Stimulated activated effector memory CD8-positive, alpha-beta T cell treated with anti-CD3 and anti-CD28 coated beads, Interleukin-12 subunit alpha, Interleukin-12 subunit beta, amount 100 ng/mL, for 72 hours (primary cell): ENCODE data around the gene SLC5A7.

Source experiments
- ATAC-seq: fragments of 150-1000 bp; cut with Tn5 transposase; 2 replicates; pipeline ENCODE4 v1.10.0; 2021
- DNase-seq, 2 donors: peaks; one replicate each; pipeline ENCODE4 v3.0.0; 2021 to 2022; ENCODE audit warnings: low spot score in 2 of 2
- H3K27ac Mint-ChIP-seq: one replicate; pipeline ENCODE4 v1.8.0; 2022; ENCODE audit warnings: mild to moderate bottlenecking, mixed read lengths
- H3K36me3 Mint-ChIP-seq: one replicate; pipeline ENCODE4 v1.8.0; 2022; ENCODE audit warnings: mild to moderate bottlenecking, mixed read lengths
- H3K4me1 Mint-ChIP-seq: one replicate; pipeline ENCODE4 v1.8.0; 2022; ENCODE audit warnings: mixed read lengths
- H3K4me3 Mint-ChIP-seq: one replicate; pipeline ENCODE4 v1.8.0; 2022; ENCODE audit warnings: mild to moderate bottlenecking, mixed read lengths
- H3K9me3 Mint-ChIP-seq: one replicate; pipeline ENCODE4 v1.8.0; 2022; ENCODE audit warnings: mixed read lengths

Gene SLC5A7

DNA sequence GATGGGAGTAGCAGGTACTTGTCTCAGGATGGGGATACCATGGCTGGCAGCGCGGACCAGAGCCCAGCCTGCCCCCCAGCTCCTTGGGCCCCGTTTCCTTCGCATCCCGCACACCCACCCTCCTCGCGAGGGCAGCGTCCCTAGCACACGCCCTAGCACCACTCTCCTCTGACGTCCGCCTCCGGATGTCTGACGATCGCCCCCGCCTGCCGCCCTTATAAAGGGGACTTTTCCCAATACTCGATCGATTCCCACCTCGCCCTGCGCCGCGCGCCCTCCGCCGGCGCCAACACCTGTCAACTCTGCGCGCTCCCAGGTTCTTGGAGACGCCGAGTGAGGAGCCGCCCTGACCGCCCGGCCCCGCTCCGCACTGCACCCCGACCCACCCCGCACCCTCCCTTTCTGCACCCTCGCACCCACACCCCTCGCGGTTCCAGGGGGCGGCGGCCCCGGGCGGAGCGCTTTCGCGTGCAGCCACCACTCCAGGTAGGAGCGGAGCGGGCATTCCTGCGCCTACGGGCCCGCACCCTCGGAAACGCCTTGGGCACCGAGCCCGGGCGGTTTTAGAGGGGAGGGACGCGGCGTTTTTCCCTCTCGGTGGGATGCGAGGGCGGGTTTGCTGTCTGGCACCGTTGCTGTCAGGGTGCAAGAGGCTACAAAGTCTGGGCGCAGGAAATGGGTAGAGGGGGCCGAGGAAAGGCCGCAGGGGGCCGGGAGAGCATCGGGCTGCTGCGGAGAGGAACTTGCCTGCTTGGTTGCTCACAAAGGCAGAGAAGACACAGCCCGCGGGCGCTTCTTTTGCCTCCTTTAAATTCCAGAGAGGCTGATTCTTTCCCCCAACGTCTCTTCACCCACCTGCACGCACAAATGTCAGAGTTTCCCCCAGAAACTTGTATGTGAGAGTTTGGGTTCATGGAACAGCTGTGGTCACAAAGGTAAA, at the start of gene SLC5A7:
TSS of gene SLC5A7 (plus strand) at position 247 of the 940 bp plus-strand sequence. CDS start 1,632 bp downstream, outside the sequence.
- DNase-seq = no peak
- ATAC-seq = no peak
- H3K27ac Mint-ChIP-seq = no peak within 1 kb of the TSS
- H3K4me3 Mint-ChIP-seq = no peak within 1 kb of the TSS
- peaks cover 4% of the 10 kb centered on the region for H3K9me3 Mint-ChIP-seq
- H3K4me1 Mint-ChIP-seq = no peaks in the 10 kb centered on the region
- H3K36me3 Mint-ChIP-seq = no peaks in the 10 kb centered on the region

DNA sequence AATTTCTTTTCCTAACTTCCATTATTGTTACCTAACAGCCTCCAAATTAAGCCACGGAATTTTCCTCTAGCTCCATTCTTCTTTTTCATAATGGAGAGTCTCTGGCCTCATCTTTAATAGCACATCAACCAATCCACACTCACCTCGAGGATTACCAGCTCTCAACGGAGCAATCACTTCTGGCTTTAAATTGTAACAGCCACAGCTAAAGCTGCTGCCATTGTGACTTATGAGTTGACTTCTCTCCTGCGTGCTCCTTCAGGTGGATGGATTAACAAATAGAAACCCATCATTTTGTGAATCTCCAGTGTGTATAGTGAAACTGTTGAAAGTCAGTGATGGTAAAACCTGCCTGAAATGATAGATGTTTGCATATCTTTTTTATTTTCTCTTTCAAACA, 24.9 kb upstream of the SLC5A7 start:
- no peaks in the 10 kb centered on the region for H3K36me3 Mint-ChIP-seq
- H3K9me3 Mint-ChIP-seq = peaks cover 3% of the 10 kb centered on the region
- DNase-seq (no peak), ATAC-seq (no peak)
- no peak overlapping the region for H3K4me3 Mint-ChIP-seq
- H3K4me1 Mint-ChIP-seq = no peaks in the 10 kb centered on the region
- H3K27ac Mint-ChIP-seq = no peak overlapping the region

DNA sequence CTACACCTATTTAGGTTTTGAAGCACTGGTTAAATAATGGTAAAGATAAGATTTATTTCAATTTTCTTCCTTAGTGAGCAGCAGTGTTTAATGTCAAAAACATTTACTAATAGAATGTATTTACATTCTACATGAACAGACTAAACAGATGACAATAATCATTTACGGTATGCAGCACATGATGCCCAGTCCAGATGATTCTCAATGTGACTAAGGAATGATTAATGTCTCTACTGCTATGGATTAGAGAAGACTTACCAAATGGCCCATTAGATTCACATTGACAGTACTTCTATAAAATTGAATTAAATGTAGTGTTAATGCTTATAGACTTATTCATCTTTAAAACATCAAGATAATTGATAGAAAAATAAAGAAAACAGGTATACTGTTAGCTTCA, 22.1 kb upstream of the SLC5A7 start:
- H3K9me3 Mint-ChIP-seq = peaks cover 3% of the 10 kb centered on the region
- H3K36me3 Mint-ChIP-seq = no peaks in the 10 kb centered on the region
- no peaks in the 10 kb centered on the region for H3K4me1 Mint-ChIP-seq
- ATAC-seq (no peak), DNase-seq (no peak)
- H3K4me3 Mint-ChIP-seq = no peak overlapping the region
- H3K27ac Mint-ChIP-seq = no peak overlapping the region

DNA sequence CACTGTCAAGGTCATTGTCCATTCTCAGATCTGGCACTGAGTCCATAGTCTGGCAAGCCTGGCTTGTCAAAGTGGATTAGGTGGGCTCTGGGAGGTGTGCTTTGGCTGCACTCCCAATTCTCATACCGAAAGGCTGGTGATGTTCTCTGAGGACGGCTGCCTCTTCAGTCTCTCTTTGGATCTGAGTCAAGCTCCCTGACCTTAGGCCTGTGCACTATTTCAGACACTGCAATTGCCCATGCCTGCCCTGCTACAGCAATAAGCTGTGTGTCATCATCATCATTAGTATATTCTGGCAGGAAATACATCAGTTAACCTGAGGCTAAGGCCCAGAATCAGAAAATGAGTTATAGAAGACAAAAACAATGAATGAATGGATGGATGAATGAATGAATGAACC, 1.6 kb upstream of the SLC5A7 start:
- no peak overlapping the region for H3K4me3 Mint-ChIP-seq
- no peak for DNase-seq
- H3K27ac Mint-ChIP-seq = no peak overlapping the region
- no peaks in the 10 kb centered on the region for H3K36me3 Mint-ChIP-seq
- H3K9me3 Mint-ChIP-seq = peaks cover 4% of the 10 kb centered on the region
- ATAC-seq = no peak
- H3K4me1 Mint-ChIP-seq = no peaks in the 10 kb centered on the region

DNA sequence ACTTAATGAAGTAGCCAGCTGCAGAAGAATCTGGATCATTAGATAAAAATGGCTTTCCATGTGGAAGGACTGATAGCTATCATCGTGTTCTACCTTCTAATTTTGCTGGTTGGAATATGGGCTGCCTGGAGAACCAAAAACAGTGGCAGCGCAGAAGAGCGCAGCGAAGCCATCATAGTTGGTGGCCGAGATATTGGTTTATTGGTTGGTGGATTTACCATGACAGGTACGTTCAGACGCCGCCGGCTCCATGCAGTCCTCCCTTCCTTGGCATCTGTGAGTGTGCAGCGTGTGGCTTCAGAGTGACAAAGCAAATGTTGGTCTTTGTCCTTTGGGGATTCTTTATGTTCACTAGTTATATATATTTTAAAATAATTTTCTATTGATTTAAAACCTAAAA, 1.8 kb downstream of the SLC5A7 start:
- H3K4me3 Mint-ChIP-seq = no peak overlapping the region
- ATAC-seq = no peak

DNA sequence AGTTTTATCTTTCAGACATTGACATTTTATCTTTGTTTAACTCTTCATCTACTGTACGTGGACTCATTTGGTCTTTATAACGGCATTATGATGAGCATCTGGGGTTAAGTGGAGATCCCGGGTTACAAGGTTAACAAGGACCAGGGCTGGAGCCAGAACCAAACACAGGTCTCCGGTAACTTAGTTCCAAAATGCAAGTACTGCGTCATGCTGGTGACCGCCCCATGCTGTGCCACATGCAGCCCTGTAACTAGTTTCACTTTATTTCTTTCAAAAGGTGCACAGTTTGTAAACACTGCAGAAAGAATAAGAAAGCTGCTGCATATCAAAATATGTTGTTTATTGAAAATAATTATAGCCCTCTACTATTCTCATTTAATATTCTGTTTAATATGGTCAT, 3.1 kb downstream of the SLC5A7 start:
- Mint-ChIP-seq H3K9me3 (no peaks in the 10 kb centered on the region), H3K4me1 (no peaks in the 10 kb centered on the region), H3K27ac (no peak overlapping the region), H3K4me3 (no peak overlapping the region), H3K36me3 (no peaks in the 10 kb centered on the region)
- DNase-seq (no peak), ATAC-seq (no peak)

More for the DNA sequence above, 1.8 kb downstream of the SLC5A7 start:
- no peak for DNase-seq
- Mint-ChIP-seq H3K36me3 (no peaks in the 10 kb centered on the region), H3K9me3 (peaks cover 4% of the 10 kb centered on the region), H3K27ac (no peak overlapping the region), H3K4me1 (no peaks in the 10 kb centered on the region)

DNA sequence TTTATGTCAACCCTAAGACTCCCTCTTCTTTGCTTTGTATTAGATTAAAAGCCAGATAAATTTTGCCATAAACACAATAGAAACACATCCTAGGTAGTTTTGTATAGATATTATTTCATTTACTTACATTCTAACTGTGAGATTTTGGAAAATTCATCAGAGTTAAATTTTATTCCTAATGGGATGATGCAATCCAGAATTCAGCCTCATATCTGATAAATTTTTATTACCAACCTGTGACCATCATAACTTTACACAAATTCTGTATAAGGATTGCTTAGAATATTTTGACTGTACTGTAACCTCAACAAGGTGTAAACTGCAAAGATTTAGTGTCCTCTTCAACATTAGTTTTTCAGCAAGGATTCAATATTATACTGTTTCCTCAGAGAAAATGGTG, 4.4 kb downstream of the SLC5A7 start:
- Mint-ChIP-seq H3K9me3 (no peaks in the 10 kb centered on the region), H3K27ac (no peak overlapping the region), H3K4me1 (no peaks in the 10 kb centered on the region), H3K36me3 (no peaks in the 10 kb centered on the region), H3K4me3 (no peak overlapping the region)
- ATAC-seq (no peak), DNase-seq (no peak)

DNA sequence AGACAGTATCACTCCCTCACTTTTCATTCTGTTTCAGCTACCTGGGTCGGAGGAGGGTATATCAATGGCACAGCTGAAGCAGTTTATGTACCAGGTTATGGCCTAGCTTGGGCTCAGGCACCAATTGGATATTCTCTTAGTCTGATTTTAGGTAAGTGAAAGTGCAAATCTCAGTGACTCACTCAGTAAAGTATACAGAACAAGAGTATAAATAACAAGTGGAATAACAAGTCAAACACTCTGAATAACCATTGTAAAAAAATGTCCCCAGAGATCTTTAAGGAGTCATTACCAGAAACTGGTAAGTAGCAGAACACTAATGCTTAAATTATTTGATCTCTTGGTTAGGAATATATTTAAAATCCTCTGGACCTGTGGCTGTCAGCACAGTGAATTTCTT, 5.7 kb downstream of the SLC5A7 start:
- Mint-ChIP-seq H3K4me3 (no peak overlapping the region), H3K4me1 (no peaks in the 10 kb centered on the region), H3K9me3 (no peaks in the 10 kb centered on the region), H3K27ac (no peak overlapping the region), H3K36me3 (no peaks in the 10 kb centered on the region)
- ATAC-seq (no peak), DNase-seq (no peak)

DNA sequence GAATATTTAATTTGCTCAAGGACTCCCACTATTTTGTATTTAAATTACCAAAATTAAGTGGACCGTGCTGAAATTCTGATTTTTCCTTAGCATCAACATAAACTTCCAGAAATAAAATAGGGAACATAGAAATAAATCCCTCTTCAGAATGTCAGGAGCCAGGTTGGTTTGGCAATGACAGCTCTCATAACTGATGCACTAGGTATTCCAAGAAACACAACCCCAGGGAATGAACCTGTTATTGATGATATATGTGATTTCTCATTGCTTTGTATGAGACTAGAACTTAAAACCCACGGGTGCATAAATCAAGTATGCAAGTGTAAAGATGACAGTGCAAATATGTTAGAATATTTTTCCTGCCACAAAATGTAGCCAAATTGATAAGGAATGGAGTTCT, 12.8 kb downstream of the SLC5A7 start:
- Mint-ChIP-seq H3K36me3 (no peaks in the 10 kb centered on the region), H3K9me3 (peaks cover 6% of the 10 kb centered on the region), H3K4me1 (no peaks in the 10 kb centered on the region), H3K4me3 (no peak overlapping the region), H3K27ac (no peak overlapping the region)
- ATAC-seq (no peak), DNase-seq (no peak)

DNA sequence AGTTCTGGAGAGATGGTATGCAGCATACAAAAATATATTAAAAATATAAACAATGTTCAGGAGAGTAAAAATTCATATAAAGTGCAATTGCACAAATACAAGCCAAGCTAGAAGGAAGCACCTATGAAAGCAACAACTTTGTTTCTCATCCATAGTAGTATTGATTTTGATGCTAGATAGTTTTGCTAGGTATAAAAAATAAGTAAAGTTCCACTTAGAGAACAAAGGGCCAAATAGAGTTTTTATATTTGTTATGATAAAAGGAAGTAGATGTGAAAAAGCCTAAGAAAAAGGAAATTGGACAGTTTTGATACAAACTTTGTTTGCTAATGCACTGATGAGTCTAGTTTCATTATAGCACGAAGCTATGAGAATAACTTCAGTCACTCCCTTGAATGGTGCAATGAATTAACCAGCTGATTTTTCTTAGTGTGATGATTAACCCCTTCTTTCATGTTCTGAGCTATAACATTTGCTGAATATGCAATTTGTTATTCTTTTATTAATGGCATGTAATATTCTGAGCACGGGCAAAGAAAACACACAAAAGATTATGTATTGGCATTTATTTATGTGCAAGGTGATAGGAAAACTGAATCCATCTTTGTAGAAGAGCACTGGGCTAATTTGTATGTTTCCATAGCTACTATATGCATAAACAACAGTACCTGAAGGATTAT, 24.7 kb downstream of the SLC5A7 start:
- Mint-ChIP-seq H3K27ac (no peak overlapping the region), H3K36me3 (no peaks in the 10 kb centered on the region), H3K9me3 (peaks cover 7% of the 10 kb centered on the region), H3K4me3 (no peak overlapping the region), H3K4me1 (no peaks in the 10 kb centered on the region)
- no peak for DNase-seq
- no peak for ATAC-seq

DNA sequence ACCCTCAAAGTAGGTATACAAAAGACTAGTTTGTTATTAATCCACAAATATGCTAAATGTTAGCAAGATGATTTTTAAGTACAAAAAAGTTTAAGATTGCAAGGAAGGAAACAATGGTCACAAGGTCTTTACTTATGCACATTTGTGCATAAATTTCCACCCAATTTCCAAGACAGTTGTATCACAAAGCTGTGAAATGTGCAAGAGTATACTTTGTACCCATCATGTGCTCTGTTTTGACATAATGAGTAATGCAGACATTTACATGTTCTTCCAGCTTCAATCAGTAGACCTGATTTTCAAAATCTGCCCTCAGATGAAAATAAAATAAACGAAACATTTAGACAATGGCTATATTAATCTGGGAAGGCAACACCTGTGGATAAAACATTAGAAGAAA, 27.0 kb downstream of the SLC5A7 start:
- Mint-ChIP-seq H3K27ac (no peak overlapping the region), H3K9me3 (peaks cover 12% of the 10 kb centered on the region), H3K36me3 (no peaks in the 10 kb centered on the region), H3K4me3 (no peak overlapping the region), H3K4me1 (no peaks in the 10 kb centered on the region)
- DNase-seq (no peak), ATAC-seq (no peak)

DNA sequence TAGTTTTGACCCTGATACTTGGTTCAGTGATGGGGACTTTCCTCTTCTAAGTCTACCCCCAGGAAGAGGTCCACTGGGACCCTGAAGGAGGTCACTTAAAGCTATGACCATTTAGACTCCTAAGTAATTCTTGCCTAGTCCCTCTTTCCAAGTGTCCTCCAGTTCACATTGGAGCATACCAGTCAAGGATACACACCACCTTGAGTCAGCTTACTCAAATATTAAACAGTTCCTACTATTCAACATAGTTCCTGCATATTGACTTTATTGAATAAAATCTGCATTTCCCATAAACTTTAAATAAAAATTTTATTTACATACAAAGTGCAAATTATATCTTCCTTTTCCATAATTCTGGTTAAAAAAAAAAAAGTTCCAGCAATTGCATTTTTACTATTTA, 36.3 kb downstream of the SLC5A7 start:
- H3K27ac Mint-ChIP-seq = no peak overlapping the region
- no peak overlapping the region for H3K4me3 Mint-ChIP-seq
- no peaks in the 10 kb centered on the region for H3K4me1 Mint-ChIP-seq
- ATAC-seq = no peak
- no peak for DNase-seq
- peaks cover under 1% of the 10 kb centered on the region for H3K9me3 Mint-ChIP-seq
- no peaks in the 10 kb centered on the region for H3K36me3 Mint-ChIP-seq

DNA sequence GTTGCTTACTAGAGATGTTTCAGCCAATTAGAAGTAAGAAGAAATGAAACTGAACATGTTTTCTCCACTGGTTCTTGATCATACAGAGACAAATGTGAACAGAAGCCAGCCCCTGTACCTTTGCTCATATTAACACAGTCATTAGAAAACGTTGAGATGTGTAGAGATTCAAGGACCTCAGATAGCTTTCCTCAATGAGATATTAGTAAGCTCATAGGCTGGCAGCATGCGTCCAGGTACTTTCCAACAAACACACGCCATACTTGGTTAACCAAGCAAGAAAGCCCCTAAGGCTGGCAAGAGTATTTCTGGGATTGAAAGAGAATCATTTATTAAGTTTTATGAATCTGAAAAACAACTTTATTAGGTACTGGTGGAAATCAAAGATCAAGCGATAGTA, 37.5 kb downstream of the SLC5A7 start:
- H3K4me1 Mint-ChIP-seq = no peaks in the 10 kb centered on the region
- no peaks in the 10 kb centered on the region for H3K9me3 Mint-ChIP-seq
- no peak for ATAC-seq

DNA sequence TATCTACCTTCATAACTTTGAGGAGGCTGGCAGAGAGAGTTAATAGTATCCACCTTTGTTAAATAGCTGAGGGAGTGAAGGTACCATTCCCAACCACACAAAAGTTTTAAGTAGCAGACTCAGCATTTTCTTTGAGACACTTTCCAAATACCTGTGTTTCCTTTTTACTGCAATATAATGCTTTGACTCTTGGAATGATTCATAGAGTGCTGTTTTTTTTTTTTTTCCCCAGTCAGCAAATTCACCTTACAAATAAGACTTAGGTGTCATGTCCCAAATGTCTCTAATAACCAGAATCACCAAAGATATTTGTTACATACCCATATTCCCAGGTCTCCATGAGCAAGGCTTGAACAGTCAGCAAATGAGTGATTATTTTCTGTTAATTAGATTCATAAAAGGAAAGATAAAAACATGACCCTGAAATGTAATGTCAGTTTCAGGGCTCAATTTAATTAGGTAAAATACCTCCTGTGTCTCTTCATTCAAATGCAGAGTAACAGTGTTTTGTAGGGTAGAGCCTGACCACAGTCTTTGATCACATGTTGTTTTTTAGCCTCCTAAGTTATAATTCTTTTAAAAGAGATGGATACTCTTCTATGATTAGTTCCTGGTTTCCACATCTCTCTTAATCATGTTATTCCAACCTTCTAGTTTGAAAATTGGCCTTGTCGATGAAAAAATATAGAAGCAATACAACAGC, 39.9 kb downstream of the SLC5A7 start:
- peaks cover 5% of the 10 kb centered on the region for H3K9me3 Mint-ChIP-seq
- ATAC-seq = no peak
- no peak overlapping the region for H3K27ac Mint-ChIP-seq
- H3K36me3 Mint-ChIP-seq = no peaks in the 10 kb centered on the region
- no peaks in the 10 kb centered on the region for H3K4me1 Mint-ChIP-seq
- no peak for DNase-seq
- no peak overlapping the region for H3K4me3 Mint-ChIP-seq

More for the DNA sequence above, 37.5 kb downstream of the SLC5A7 start:
- H3K27ac Mint-ChIP-seq = no peak overlapping the region
- H3K4me3 Mint-ChIP-seq = no peak overlapping the region
- H3K36me3 Mint-ChIP-seq = no peaks in the 10 kb centered on the region
- no peak for DNase-seq

DNA sequence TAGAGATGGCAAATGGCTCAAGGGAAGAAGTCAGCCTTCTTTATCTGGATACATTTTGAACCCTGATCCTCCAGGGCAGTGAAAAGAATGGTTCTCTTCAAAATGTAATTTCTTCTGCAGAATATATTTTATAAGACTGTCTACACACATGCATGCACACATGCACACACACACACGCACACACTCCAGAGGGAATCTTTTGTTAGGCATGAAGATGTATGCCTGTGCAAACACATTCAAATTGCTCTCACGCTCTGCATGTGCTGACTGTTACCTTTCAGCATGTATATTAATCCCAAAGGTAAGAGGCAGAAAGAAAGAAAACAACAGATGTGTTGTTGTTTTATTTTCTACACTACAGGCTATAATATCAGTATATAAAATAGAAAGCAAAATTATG, 43.2 kb downstream of the SLC5A7 start:
- no peaks in the 10 kb centered on the region for H3K4me1 Mint-ChIP-seq
- H3K36me3 Mint-ChIP-seq = no peaks in the 10 kb centered on the region
- H3K27ac Mint-ChIP-seq = no peak overlapping the region
- peaks cover 5% of the 10 kb centered on the region for H3K9me3 Mint-ChIP-seq
- ATAC-seq (no peak), DNase-seq (no peak)
- H3K4me3 Mint-ChIP-seq = no peak overlapping the region
